Measurements from ENCODE around the gene SYNDIG1. TPM values are rescaled to one million over a fixed set of nuclear protein-coding genes. Genes with fewer than 3 reads are reported as not detected.

The SYNDIG1 gene
- total RNA-seq, 4 donors from 2014 or later: 8.3 to 12.4 (median 10.2) TPM

- Histone ChIP-seq H3K36me3 (no peaks in the 10 kb centered on the region), H3K4me3 (replicated peaks in 1 of 3) (no peak overlapping the region), H3K9me3 (no peaks in the 10 kb centered on the region), H3K27me3 (no peaks in the 10 kb centered on the region), H3K4me1 (no peaks in the 10 kb centered on the region), H3K27ac (no peak overlapping the region)
- intact Hi-C loops (cut with DNase I): no loop called here
- WGBS, 2 donors: 93 to 96% methylated on average over 6 of the region's 6 CpGs
- no peak for DNase-seq
- TF ChIP-seq POLR2A (IDR thresholded peaks at IDR 0.05): no peak
Measured at GRCh38 chr20:24659835-24660234, 190.4 kb downstream of the SYNDIG1 start.

GRCh38 chr20:24660651-24661050, 191.2 kb downstream of the SYNDIG1 start:
- H3K27me3 ChIP-seq: no peaks in the 10 kb centered on the region
- H3K4me3 ChIP-seq (replicated peaks in 1 of 3): no peak overlapping the region
- no peak for DNase-seq
- TF ChIP-seq POLR2A (IDR thresholded peaks at IDR 0.05) (no peak), CTCF (IDR thresholded peaks at IDR 0.05) (no peak)
- no peak overlapping the region for H3K27ac ChIP-seq
- 98 to 100% methylated on average over 2 to 7 of the region's 8 CpGs for WGBS, 2 donors
- H3K9me3 ChIP-seq: no peaks in the 10 kb centered on the region
- intact Hi-C loops (cut with DNase I): no loop called here
- no peaks in the 10 kb centered on the region for H3K4me1 ChIP-seq
- no peaks in the 10 kb centered on the region for H3K36me3 ChIP-seq

GRCh38 chr20:24661255-24661654, 191.8 kb downstream of the SYNDIG1 start:
- Histone ChIP-seq H3K36me3 (no peaks in the 10 kb centered on the region), H3K4me1 (no peaks in the 10 kb centered on the region), H3K27ac (no peak overlapping the region), H3K4me3 (replicated peaks in 1 of 3) (no peak overlapping the region), H3K9me3 (no peaks in the 10 kb centered on the region), H3K27me3 (no peaks in the 10 kb centered on the region)
- TF ChIP-seq POLR2A (IDR thresholded peaks at IDR 0.05) (no peak), CTCF (IDR thresholded peaks at IDR 0.05) (no peak)
- WGBS, 2 donors: 44 to 67% methylated on average over 1 of the region's 1 CpG
- intact Hi-C loops (cut with DNase I): no loop called here
- no peak for DNase-seq

- TF ChIP-seq POLR2A (IDR thresholded peaks at IDR 0.05): no peak
- TF ChIP-seq CTCF (IDR thresholded peaks at IDR 0.05): no peak
- Histone ChIP-seq H3K27me3 (no peaks in the 10 kb centered on the region), H3K4me1 (no peaks in the 10 kb centered on the region), H3K9me3 (no peaks in the 10 kb centered on the region), H3K4me3 (replicated peaks in 1 of 3) (no peak overlapping the region), H3K27ac (no peak overlapping the region), H3K36me3 (no peaks in the 10 kb centered on the region)
- 83 to 84% methylated on average over 7 to 8 of the region's 8 CpGs for WGBS, 2 donors
- intact Hi-C loops (cut with DNase I): no loop called here
- DNase-seq: no peak
Measured at GRCh38 chr20:24662322-24662721, 192.9 kb downstream of the SYNDIG1 start.

- no peak for DNase-seq
- 70 to 81% methylated on average over 11 of the region's 11 CpGs for WGBS, 2 donors
- no peak overlapping the region for H3K27ac ChIP-seq
- no peaks in the 10 kb centered on the region for H3K4me1 ChIP-seq
- intact Hi-C loops (cut with DNase I): no loop called here
- H3K4me3 ChIP-seq (replicated peaks in 1 of 3): no peak overlapping the region
- no peaks in the 10 kb centered on the region for H3K36me3 ChIP-seq
- TF ChIP-seq CTCF (IDR thresholded peaks at IDR 0.05) (no peak), POLR2A (IDR thresholded peaks at IDR 0.05) (no peak)
- no peaks in the 10 kb centered on the region for H3K27me3 ChIP-seq
- H3K9me3 ChIP-seq: no peaks in the 10 kb centered on the region
Measured at GRCh38 chr20:24662752-24663365, 193.4 kb downstream of the SYNDIG1 start.
